IPS-NIHi11 (cell line): ENCODE data around the gene IKBKE.

Experiments used
- DNase-seq: peaks from one replicate; pipeline ENCODE4 v3.0.0; 2012; ENCODE audit warnings: mixed read lengths, low spot score

Gene IKBKE

GRCh38 chr1:206512058-206512850, 42.0 kb downstream of the IKBKE start:
- DNase-seq: no peak

GRCh38 chr1:206512851-206513180, 42.5 kb downstream of the IKBKE start:
- no peak for DNase-seq

- DNase-seq: no peak
Observed at GRCh38 chr1:206513312-206514111, 43.2 kb downstream of the IKBKE start.

GRCh38 chr1:206514813-206515387, 44.6 kb downstream of the IKBKE start:
- DNase-seq: no peak

- no peak for DNase-seq
Observed at GRCh38 chr1:206516728-206516990, 46.4 kb downstream of the IKBKE start.

GRCh38 chr1:206517784-206518183, 47.5 kb downstream of the IKBKE start:
- no peak for DNase-seq

- DNase-seq: no peak
Observed at GRCh38 chr1:206518206-206518605, 47.9 kb downstream of the IKBKE start.

- no peak for DNase-seq
Observed at GRCh38 chr1:206518743-206519142, 48.5 kb downstream of the IKBKE start.

GRCh38 chr1:206521127-206521526, 50.9 kb downstream of the IKBKE start:
- DNase-seq: no peak

- no peak for DNase-seq
Observed at GRCh38 chr1:206521694-206522402, 51.6 kb downstream of the IKBKE start.

- DNase-seq: no peak
Observed at GRCh38 chr1:206524739-206525364, 54.6 kb downstream of the IKBKE start.

- no peak for DNase-seq
Observed at GRCh38 chr1:206526064-206526911, 56.0 kb downstream of the IKBKE start.

GRCh38 chr1:206529425-206529824, 59.1 kb downstream of the IKBKE start:
- no peak for DNase-seq

GRCh38 chr1:206532368-206532767, 62.1 kb downstream of the IKBKE start:
- DNase-seq: no peak

GRCh38 chr1:206534552-206534951, 64.3 kb downstream of the IKBKE start:
- DNase-seq: no peak

- DNase-seq: no peak
Observed at GRCh38 chr1:206535853-206536188, 65.5 kb downstream of the IKBKE start.

GRCh38 chr1:206537141-206537540, 66.9 kb downstream of the IKBKE start:
- DNase-seq: no peak

GRCh38 chr1:206538086-206538770, 68.0 kb downstream of the IKBKE start:
- DNase-seq: no peak

- no peak for DNase-seq
Observed at GRCh38 chr1:206538901-206539640, 68.8 kb downstream of the IKBKE start.
